ENCODE results near the gene RDH14.

The RDH14 gene

DNA sequence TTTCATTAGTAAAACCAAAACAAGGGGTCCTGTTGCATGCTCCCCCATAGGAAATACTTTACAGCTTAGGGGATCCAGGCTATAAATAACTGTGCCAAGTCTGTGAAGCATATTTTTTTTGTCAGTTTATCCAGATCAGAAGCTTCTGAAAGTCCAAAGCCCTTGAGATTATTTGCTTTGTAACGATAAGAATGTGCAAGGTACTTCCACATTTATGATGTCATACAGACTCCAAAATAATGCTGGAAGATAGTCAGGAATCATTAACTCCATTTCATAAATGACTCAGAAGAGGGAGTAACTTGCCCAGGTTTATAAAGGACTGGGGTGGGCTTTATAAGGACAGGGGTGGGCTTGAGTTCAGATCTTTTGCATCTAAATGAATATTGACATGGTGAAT, 29.3 kb downstream of the RDH14 start (continued):
- TF ChIP-seq, protein P1, sequence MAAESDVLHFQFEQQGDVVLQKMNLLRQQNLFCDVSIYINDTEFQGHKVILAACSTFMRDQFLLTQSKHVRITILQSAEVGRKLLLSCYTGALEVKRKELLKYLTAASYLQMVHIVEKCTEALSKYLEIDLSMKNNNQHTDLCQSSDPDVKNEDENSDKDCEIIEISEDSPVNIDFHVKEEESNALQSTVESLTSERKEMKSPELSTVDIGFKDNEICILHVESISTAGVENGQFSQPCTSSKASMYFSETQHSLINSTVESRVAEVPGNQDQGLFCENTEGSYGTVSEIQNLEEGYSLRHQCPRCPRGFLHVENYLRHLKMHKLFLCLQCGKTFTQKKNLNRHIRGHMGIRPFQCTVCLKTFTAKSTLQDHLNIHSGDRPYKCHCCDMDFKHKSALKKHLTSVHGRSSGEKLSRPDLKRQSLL (tag by site-specific recombination; IDR thresholded peaks at IDR 0.05) = no peak
- TF ChIP-seq ZNF626 (tag by site-specific recombination; IDR thresholded peaks at IDR 0.05) (no peak), ZNF747 (tag by site-specific recombination; IDR thresholded peaks at IDR 0.05) (no peak), ZNF621 (tag by site-specific recombination; IDR thresholded peaks at IDR 0.05) (no peak), HOXA7 (CRISPR knock-in tag; IDR thresholded peaks at IDR 0.05; ENCODE audit: borderline replicate concordance) (no peak), ZNF140 (tag by site-specific recombination; IDR thresholded peaks at IDR 0.05) (no peak), ZNF548 (tag by site-specific recombination; IDR thresholded peaks at IDR 0.05) (no peak), SP7 (tag by site-specific recombination; IDR thresholded peaks at IDR 0.05) (no peak), FEZF1 (tag by site-specific recombination; IDR thresholded peaks at IDR 0.05) (no peak)
- TF ChIP-seq, protein P2, sequence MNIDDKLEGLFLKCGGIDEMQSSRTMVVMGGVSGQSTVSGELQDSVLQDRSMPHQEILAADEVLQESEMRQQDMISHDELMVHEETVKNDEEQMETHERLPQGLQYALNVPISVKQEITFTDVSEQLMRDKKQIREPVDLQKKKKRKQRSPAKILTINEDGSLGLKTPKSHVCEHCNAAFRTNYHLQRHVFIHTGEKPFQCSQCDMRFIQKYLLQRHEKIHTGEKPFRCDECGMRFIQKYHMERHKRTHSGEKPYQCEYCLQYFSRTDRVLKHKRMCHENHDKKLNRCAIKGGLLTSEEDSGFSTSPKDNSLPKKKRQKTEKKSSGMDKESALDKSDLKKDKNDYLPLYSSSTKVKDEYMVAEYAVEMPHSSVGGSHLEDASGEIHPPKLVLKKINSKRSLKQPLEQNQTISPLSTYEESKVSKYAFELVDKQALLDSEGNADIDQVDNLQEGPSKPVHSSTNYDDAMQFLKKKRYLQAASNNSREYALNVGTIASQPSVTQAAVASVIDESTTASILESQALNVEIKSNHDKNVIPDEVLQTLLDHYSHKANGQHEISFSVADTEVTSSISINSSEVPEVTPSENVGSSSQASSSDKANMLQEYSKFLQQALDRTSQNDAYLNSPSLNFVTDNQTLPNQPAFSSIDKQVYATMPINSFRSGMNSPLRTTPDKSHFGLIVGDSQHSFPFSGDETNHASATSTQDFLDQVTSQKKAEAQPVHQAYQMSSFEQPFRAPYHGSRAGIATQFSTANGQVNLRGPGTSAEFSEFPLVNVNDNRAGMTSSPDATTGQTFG (tag by site-specific recombination; IDR thresholded peaks at IDR 0.05; ENCODE audit: borderline replicate concordance) = no peak
- TF ChIP-seq, protein P3, sequence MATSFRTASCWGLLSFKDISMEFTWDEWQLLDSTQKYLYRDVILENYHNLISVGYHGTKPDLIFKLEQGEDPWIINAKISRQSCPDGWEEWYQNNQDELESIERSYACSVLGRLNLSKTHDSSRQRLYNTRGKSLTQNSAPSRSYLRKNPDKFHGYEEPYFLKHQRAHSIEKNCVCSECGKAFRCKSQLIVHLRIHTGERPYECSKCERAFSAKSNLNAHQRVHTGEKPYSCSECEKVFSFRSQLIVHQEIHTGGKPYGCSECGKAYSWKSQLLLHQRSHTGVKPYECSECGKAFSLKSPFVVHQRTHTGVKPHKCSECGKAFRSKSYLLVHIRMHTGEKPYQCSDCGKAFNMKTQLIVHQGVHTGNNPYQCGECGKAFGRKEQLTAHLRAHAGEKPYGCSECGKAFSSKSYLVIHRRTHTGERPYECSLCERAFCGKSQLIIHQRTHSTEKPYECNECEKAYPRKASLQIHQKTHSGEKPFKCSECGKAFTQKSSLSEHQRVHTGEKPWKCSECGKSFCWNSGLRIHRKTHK (tag by site-specific recombination; IDR thresholded peaks at IDR 0.05) = no peak
- TF ChIP-seq, protein P4, sequence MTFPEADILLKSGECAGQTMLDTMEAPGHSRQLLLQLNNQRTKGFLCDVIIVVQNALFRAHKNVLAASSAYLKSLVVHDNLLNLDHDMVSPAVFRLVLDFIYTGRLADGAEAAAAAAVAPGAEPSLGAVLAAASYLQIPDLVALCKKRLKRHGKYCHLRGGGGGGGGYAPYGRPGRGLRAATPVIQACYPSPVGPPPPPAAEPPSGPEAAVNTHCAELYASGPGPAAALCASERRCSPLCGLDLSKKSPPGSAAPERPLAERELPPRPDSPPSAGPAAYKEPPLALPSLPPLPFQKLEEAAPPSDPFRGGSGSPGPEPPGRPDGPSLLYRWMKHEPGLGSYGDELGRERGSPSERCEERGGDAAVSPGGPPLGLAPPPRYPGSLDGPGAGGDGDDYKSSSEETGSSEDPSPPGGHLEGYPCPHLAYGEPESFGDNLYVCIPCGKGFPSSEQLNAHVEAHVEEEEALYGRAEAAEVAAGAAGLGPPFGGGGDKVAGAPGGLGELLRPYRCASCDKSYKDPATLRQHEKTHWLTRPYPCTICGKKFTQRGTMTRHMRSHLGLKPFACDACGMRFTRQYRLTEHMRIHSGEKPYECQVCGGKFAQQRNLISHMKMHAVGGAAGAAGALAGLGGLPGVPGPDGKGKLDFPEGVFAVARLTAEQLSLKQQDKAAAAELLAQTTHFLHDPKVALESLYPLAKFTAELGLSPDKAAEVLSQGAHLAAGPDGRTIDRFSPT (tag by site-specific recombination; IDR thresholded peaks at IDR 0.05) = no peak

DNA sequence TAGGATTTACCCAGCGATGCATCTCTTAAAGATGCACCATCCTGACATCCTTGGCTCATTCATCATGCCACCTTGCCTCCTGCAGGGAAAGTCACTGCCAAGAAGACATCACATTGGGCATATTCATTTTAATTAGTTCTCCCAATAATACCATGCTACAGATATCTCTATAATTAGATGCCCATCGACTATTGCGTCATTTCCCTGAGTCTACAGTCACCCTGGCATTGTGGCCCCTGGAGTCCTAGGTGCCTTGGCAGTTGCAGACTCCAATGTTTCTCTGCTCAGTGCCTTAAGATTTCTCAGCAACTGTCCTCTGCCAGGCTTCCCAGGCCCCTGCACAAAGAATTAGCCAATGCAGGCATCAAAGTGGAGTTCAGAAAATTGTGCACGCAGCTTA, 32.6 kb downstream of the RDH14 start:
- no peaks in the 10 kb centered on the region for H3K4me1 ChIP-seq (ENCODE audit: control insufficient read depth, insufficient read depth, low read length)
- CTCF ChIA-PET = no interaction called here
- TF ChIP-seq YY2 (tag by site-specific recombination; IDR thresholded peaks at IDR 0.05) = no peak
- TF ChIP-seq ZNF23 (tag by site-specific recombination; IDR thresholded peaks at IDR 0.05; ENCODE audit: borderline replicate concordance) = no peak
- no peak for TF ChIP-seq ZNF174 (tag by site-specific recombination; IDR thresholded peaks at IDR 0.05)
- TF ChIP-seq ZNF274 (IDR thresholded peaks at IDR 0.05; ENCODE audit: low read length) = no peak
- no peak for TF ChIP-seq ZNF274 (tag by site-specific recombination; IDR thresholded peaks at IDR 0.05; ENCODE audit: borderline replicate concordance)
- TF ChIP-seq, protein P5, sequence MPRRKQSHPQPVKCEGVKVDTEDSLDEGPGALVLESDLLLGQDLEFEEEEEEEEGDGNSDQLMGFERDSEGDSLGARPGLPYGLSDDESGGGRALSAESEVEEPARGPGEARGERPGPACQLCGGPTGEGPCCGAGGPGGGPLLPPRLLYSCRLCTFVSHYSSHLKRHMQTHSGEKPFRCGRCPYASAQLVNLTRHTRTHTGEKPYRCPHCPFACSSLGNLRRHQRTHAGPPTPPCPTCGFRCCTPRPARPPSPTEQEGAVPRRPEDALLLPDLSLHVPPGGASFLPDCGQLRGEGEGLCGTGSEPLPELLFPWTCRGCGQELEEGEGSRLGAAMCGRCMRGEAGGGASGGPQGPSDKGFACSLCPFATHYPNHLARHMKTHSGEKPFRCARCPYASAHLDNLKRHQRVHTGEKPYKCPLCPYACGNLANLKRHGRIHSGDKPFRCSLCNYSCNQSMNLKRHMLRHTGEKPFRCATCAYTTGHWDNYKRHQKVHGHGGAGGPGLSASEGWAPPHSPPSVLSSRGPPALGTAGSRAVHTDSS (tag by site-specific recombination; IDR thresholded peaks at IDR 0.05) = no peak
- TF ChIP-seq ZNF670 (tag by site-specific recombination; IDR thresholded peaks at IDR 0.05; ENCODE audit: low read depth) = no peak
- TF ChIP-seq ZNF677 (tag by site-specific recombination; IDR thresholded peaks at IDR 0.05) = no peak
- TF ChIP-seq SP7 (tag by site-specific recombination; IDR thresholded peaks at IDR 0.05) = no peak
- TF ChIP-seq, protein P6, sequence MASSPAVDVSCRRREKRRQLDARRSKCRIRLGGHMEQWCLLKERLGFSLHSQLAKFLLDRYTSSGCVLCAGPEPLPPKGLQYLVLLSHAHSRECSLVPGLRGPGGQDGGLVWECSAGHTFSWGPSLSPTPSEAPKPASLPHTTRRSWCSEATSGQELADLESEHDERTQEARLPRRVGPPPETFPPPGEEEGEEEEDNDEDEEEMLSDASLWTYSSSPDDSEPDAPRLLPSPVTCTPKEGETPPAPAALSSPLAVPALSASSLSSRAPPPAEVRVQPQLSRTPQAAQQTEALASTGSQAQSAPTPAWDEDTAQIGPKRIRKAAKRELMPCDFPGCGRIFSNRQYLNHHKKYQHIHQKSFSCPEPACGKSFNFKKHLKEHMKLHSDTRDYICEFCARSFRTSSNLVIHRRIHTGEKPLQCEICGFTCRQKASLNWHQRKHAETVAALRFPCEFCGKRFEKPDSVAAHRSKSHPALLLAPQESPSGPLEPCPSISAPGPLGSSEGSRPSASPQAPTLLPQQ (tag by site-specific recombination; IDR thresholded peaks at IDR 0.05) = no peak
- TF ChIP-seq SETDB1 (IDR thresholded peaks at IDR 0.05; ENCODE audit: insufficient read length, low read length) = no peak
- TF ChIP-seq, protein P7, sequence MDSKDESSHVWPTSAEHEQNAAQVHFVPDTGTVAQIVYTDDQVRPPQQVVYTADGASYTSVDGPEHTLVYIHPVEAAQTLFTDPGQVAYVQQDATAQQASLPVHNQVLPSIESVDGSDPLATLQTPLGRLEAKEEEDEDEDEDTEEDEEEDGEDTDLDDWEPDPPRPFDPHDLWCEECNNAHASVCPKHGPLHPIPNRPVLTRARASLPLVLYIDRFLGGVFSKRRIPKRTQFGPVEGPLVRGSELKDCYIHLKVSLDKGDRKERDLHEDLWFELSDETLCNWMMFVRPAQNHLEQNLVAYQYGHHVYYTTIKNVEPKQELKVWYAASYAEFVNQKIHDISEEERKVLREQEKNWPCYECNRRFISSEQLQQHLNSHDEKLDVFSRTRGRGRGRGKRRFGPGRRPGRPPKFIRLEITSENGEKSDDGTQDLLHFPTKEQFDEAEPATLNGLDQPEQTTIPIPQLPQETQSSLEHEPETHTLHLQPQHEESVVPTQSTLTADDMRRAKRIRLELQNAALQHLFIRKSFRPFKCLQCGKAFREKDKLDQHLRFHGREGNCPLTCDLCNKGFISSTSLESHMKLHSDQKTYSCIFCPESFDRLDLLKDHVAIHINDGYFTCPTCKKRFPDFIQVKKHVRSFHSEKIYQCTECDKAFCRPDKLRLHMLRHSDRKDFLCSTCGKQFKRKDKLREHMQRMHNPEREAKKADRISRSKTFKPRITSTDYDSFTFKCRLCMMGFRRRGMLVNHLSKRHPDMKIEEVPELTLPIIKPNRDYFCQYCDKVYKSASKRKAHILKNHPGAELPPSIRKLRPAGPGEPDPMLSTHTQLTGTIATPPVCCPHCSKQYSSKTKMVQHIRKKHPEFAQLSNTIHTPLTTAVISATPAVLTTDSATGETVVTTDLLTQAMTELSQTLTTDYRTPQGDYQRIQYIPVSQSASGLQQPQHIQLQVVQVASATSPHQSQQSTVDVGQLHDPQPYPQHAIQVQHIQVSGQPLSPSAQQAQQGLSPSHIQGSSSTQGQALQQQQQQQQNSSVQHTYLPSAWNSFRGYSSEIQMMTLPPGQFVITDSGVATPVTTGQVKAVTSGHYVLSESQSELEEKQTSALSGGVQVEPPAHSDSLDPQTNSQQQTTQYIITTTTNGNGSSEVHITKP (tag by site-specific recombination; IDR thresholded peaks at IDR 0.05) = no peak
- TF ChIP-seq KLF7 (tag by site-specific recombination; IDR thresholded peaks at IDR 0.05; ENCODE audit: borderline replicate concordance) = no peak

More for the DNA sequence above, 32.6 kb downstream of the RDH14 start:
- Histone ChIP-seq H3K36me3 (ENCODE audit: control insufficient read depth in 2 of 2, insufficient read depth in 1 of 2, low read length in 2 of 2) (no peaks in the 10 kb centered on the region), H3K4me3 (ENCODE audit: low read depth, low read length) (no peak overlapping the region), H3K9me3 (ENCODE audit: control insufficient read depth, insufficient read depth, low read depth, low read length) (no peaks in the 10 kb centered on the region), H3K27ac (ENCODE audit: extremely low read depth, low read depth, low read length) (no peak overlapping the region)
- POLR2A ChIA-PET = no interaction called here

All from HEK293 (cell line).